ENCODE data around the gene TMED1.

DNA sequence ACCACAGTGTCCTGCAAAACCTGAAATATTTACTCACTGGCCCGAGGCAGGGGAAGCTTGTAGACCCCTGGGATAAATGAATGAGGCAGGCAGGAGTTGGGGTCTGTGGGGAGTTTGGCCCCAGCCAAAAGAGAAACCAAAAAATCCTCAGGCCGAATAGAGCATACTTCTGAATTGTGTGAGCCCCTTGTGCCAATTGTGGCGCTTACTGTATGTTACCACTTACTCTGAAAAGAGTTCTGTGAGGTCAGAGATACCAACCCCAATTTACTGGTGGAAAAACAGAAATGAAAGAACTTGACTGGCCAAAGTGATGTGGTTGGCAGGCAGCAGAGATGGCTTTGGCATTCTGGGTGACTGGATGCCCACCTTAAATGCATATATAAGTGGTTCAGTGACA is 42.2 kb upstream of the TMED1 start:
- TF ChIP-seq POLR2A (IDR thresholded peaks at IDR 0.05) (no peak), CTCF (IDR thresholded peaks at IDR 0.05) (no peak)

Measured in thyroid gland (tissue), 4 donors.